H1 (cell line): ENCODE results near the gene ZNF317.

ENCODE experiments used
- CTCF ChIP-seq, 3 experiments: IDR thresholded peaks; 1 replicate in 2 of 3; 2 replicates in 1 of 3; pipeline versions ENCODE4 v1.5.1 to v1.6.1; 2011; ENCODE audit warnings: low read length in 3 of 3, mild to moderate bottlenecking in 3 of 3, inconsistent platforms in 2 of 3, low read depth in 1 of 3, moderate library complexity in 1 of 3; ENCODE audit not compliant: insufficient read depth in 1 of 3; ENCODE audit errors: control extremely low read depth in 1 of 3
- EGR1 ChIP-seq: IDR thresholded peaks from 2 replicates; pipeline ENCODE4 v1.6.1; 2011; ENCODE audit warnings: low read depth, low read length, borderline replicate concordance
- EZH2 ChIP-seq: fragments of 200-600 bp; sonication (generic); IDR thresholded peaks from 2 replicates; pipeline ENCODE4 v1.7.1; 2012; ENCODE audit warnings: low read depth, mild to moderate bottlenecking, moderate library complexity, low read length, inconsistent platforms; ENCODE audit not compliant: severe bottlenecking
- POLR2A ChIP-seq, 2 experiments: IDR thresholded peaks; 1 replicate in 1 of 2; 2 replicates in 1 of 2; pipeline ENCODE4 v1.6.1; 2011; ENCODE audit warnings: low read depth in 2 of 2, low read length in 2 of 2, mild to moderate bottlenecking in 2 of 2; ENCODE audit errors: control extremely low read depth in 1 of 2
- RNF2 ChIP-seq: fragments of 200-900, 300-1000 bp; sonication (generic); IDR thresholded peaks from 2 replicates; pipeline ENCODE4 v1.7.1; 2016; ENCODE audit warnings: borderline replicate concordance, low read depth, mild to moderate bottlenecking, antibody characterized with exemption, low read length; ENCODE audit not compliant: poor library complexity, severe bottlenecking; ENCODE audit errors: missing control alignments

- TF ChIP-seq CTCF (IDR thresholded peaks at IDR 0.05; ENCODE audit: control extremely low read depth in 1 of 3, insufficient read depth in 1 of 3, low read depth in 1 of 3, low read length in 3 of 3): no peak
- TF ChIP-seq EZH2: no peak
- no peak for TF ChIP-seq POLR2A (IDR thresholded peaks at IDR 0.05; ENCODE audit: control extremely low read depth in 1 of 2, low read depth in 2 of 2, low read length in 2 of 2)
- no peak for TF ChIP-seq RNF2
- no peak for TF ChIP-seq EGR1
These were observed 31.3 kb downstream of the ZNF317 start for GRCh38 chr19:9171393-9171991.
